ENCODE measurements around the gene FXN.
"Not testable (repeated sequence)": the region's sequence is repeated elsewhere in the genome, so short reads cannot be mapped to it uniquely, and the experiment has no call there.

The FXN gene

GRCh38 chr9:69040646-69041045, 5.1 kb downstream of the FXN start:
- H3K9me3 ChIP-seq (ENCODE audit: control insufficient read depth in 5 of 5, low read length in 5 of 5), result no peaks in the 10 kb centered on the region
- H3K4me1 ChIP-seq (ENCODE audit: control insufficient read depth in 5 of 5, insufficient read depth in 5 of 5, low read length in 5 of 5), result peaks cover 4 to 20% (median 12%) of the 10 kb centered on the region in 5 donors
- no peak overlapping the region for H3K27ac ChIP-seq (ENCODE audit: low read depth, low read length)
- no peaks in the 10 kb centered on the region for H3K36me3 ChIP-seq (ENCODE audit: control insufficient read depth in 5 of 5, insufficient read depth in 5 of 5, low read length in 5 of 5)
- H3K9ac ChIP-seq (ENCODE audit: low read length in 5 of 5), result no peak overlapping the region
- H3K4me3 ChIP-seq (ENCODE audit: low read depth in 1 of 5, low read length in 5 of 5), result no peak overlapping the region
- H3K27me3 ChIP-seq (ENCODE audit: control insufficient read depth in 5 of 5, insufficient read depth in 4 of 5, low read length in 5 of 5), result no peaks in the 10 kb centered on the region

DNA sequence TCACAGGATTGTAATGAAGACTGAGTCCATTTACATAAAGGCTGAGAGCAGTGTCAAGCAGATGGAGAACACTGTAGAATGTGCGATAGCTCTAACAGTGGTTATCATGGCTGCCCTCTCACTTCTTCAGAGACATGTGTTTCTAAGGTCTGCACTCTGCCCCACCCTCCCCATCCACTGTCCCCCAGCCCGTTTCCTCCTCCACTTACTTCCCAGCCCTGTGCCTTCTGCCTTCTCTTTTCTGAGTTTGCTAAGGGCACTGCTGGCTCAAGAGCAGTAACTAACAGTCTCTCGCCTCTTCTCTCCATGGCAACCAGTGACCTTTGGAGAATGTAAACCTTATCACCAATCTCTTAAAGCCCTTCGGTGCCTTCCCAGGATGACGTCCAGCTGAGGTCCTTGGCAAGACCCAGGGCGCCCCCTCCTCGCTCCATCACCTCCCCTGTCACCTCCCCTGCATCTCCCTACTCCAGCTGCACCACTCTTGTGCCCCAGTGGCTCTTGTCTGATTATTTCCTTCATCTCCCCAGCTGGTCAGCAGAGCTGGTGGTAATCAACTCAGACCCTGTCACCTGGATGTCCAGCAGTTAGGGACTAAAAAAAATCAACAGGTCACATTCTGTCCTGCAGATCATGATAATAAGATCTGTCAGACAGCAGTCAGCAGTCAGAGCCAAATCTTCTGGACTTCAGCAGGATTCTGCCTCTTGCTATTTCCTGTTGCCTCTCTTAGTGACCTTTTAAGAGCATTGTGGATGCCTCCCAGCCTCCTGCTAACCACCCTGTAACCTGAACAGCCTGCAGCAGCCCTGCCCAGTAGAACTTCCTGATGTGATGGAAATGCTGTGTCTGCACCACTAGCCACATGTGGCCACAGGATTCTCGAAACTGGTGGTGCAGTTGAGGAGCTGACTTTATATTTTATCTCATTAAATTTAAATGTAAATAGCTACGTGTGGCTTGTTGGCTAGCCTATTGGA, 9.0 kb downstream of the FXN start:
- Histone ChIP-seq H3K4me1 (ENCODE audit: control insufficient read depth in 5 of 5, insufficient read depth in 5 of 5, low read length in 5 of 5) (peaks cover 2 to 21% (median 14%) of the 10 kb centered on the region in 5 donors), H3K27ac (ENCODE audit: low read depth, low read length) (no peak overlapping the region), H3K9ac (ENCODE audit: low read length in 5 of 5) (no peak overlapping the region)

DNA sequence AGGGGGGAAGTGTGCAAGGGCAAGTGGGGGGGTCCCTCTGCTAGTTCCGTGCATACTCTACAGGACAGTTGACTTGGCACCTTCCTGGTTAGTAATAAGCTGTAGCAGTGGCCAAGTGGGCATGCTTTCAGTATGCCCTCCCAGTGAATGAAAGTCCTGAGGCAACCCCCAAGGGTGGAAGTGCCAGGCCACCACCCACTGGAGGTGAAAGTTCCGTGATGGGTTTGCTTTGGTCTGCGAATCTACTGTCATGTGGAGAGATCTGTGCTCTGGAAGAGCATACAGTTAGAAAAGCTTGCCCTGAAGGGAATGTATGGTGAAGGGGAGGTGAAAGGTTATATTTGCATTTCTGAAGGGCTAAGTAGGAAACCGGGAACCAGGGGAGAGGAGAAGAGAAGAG, 10.3 kb downstream of the FXN start:
- Histone ChIP-seq H3K9me3 (ENCODE audit: control insufficient read depth in 5 of 5, low read length in 5 of 5) (no peaks in the 10 kb centered on the region), H3K4me1 (ENCODE audit: control insufficient read depth in 5 of 5, insufficient read depth in 5 of 5, low read length in 5 of 5) (peaks cover 2 to 21% (median 14%) of the 10 kb centered on the region in 5 donors), H3K9ac (ENCODE audit: low read length in 5 of 5) (peak overlapping the region in 1 of 5 donors; percentile 47), H3K36me3 (ENCODE audit: control insufficient read depth in 5 of 5, insufficient read depth in 5 of 5, low read length in 5 of 5) (peaks cover 8 to 28% (median 19%) of the 10 kb centered on the region in 5 donors), H3K4me3 (ENCODE audit: low read depth in 1 of 5, low read length in 5 of 5) (no peak overlapping the region), H3K27ac (ENCODE audit: low read depth, low read length) (no peak overlapping the region), H3K27me3 (ENCODE audit: control insufficient read depth in 5 of 5, insufficient read depth in 4 of 5, low read length in 5 of 5) (no peaks in the 10 kb centered on the region)

More for the DNA sequence above, 9.0 kb downstream of the FXN start:
- no peak overlapping the region for H3K4me3 ChIP-seq (ENCODE audit: low read depth in 1 of 5, low read length in 5 of 5)
- peaks cover 1 to 28% (median 15%) of the 10 kb centered on the region in 5 donors for H3K36me3 ChIP-seq (ENCODE audit: control insufficient read depth in 5 of 5, insufficient read depth in 5 of 5, low read length in 5 of 5)
- no peaks in the 10 kb centered on the region for H3K27me3 ChIP-seq (ENCODE audit: control insufficient read depth in 5 of 5, insufficient read depth in 4 of 5, low read length in 5 of 5)
- H3K9me3 ChIP-seq (ENCODE audit: control insufficient read depth in 5 of 5, low read length in 5 of 5), result no peaks in the 10 kb centered on the region

DNA sequence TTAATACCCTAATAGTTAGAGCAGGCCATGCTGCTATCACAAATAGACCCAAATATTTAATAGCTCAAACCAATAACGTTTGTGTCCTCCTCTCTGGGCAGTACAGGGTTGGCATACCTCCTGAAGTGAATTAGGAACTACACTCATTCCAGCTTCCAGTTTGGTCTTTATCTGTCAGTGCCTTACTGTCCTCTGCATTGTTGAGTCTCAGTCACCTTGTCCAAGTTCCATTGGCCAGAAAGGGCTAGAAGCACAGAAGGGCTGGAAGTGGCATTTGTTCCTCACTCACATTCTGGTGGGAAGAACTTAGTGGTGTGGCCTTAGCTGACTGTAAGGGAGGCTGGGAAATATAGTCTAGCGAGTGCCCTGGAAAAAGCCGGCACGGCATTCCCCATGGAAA, 11.2 kb downstream of the FXN start:
- Histone ChIP-seq H3K9ac (ENCODE audit: low read length in 5 of 5) (no peak overlapping the region), H3K9me3 (ENCODE audit: control insufficient read depth in 5 of 5, low read length in 5 of 5) (no peaks in the 10 kb centered on the region), H3K4me3 (ENCODE audit: low read depth in 1 of 5, low read length in 5 of 5) (no peak overlapping the region), H3K36me3 (ENCODE audit: control insufficient read depth in 5 of 5, insufficient read depth in 5 of 5, low read length in 5 of 5) (peaks cover 8 to 28% (median 21%) of the 10 kb centered on the region in 5 donors), H3K4me1 (ENCODE audit: control insufficient read depth in 5 of 5, insufficient read depth in 5 of 5, low read length in 5 of 5) (peaks cover 2 to 21% (median 14%) of the 10 kb centered on the region in 5 donors), H3K27me3 (ENCODE audit: control insufficient read depth in 5 of 5, insufficient read depth in 4 of 5, low read length in 5 of 5) (no peaks in the 10 kb centered on the region), H3K27ac (ENCODE audit: low read depth, low read length) (no peak overlapping the region)

GRCh38 chr9:69047371-69047770, 11.8 kb downstream of the FXN start:
- no peak overlapping the region for H3K4me3 ChIP-seq (ENCODE audit: low read depth in 1 of 5, low read length in 5 of 5)
- H3K4me1 ChIP-seq (ENCODE audit: control insufficient read depth in 5 of 5, insufficient read depth in 5 of 5, low read length in 5 of 5), result peaks cover 2 to 21% (median 14%) of the 10 kb centered on the region in 5 donors
- no peaks in the 10 kb centered on the region for H3K9me3 ChIP-seq (ENCODE audit: control insufficient read depth in 5 of 5, low read length in 5 of 5)
- no peaks in the 10 kb centered on the region for H3K27me3 ChIP-seq (ENCODE audit: control insufficient read depth in 5 of 5, insufficient read depth in 4 of 5, low read length in 5 of 5)
- H3K27ac ChIP-seq (ENCODE audit: low read depth, low read length), result no peak overlapping the region
- no peak overlapping the region for H3K9ac ChIP-seq (ENCODE audit: low read length in 5 of 5)
- H3K36me3 ChIP-seq (ENCODE audit: control insufficient read depth in 5 of 5, insufficient read depth in 5 of 5, low read length in 5 of 5), result peaks cover 8 to 28% (median 21%) of the 10 kb centered on the region in 5 donors

DNA sequence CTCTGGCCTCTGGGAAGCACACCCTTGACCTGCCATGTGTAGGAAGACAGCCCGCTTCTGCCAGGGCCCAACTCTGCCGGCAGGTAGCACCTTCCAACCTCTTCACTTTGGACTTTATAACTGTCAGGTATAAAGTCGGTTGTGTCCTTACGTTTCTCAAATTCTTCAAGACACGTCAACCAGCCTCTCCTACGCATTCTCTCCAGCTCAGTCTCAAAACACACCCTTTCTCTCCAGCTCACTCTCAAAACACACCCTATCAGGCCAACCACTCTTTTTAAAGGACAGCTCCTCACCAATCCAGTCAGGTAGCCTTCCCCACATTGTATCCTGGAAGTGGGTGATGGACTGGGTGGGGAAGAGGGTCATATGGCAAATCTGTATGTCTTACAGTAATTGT, 13.5 kb downstream of the FXN start:
- peaks cover 8 to 32% (median 21%) of the 10 kb centered on the region in 5 donors for H3K36me3 ChIP-seq (ENCODE audit: control insufficient read depth in 5 of 5, insufficient read depth in 5 of 5, low read length in 5 of 5)
- no peaks in the 10 kb centered on the region for H3K27me3 ChIP-seq (ENCODE audit: control insufficient read depth in 5 of 5, insufficient read depth in 4 of 5, low read length in 5 of 5)
- H3K9me3 ChIP-seq (ENCODE audit: control insufficient read depth in 5 of 5, low read length in 5 of 5), result no peaks in the 10 kb centered on the region
- no peak overlapping the region for H3K27ac ChIP-seq (ENCODE audit: low read depth, low read length)
- H3K4me3 ChIP-seq (ENCODE audit: low read depth in 1 of 5, low read length in 5 of 5), result no peak overlapping the region
- H3K4me1 ChIP-seq (ENCODE audit: control insufficient read depth in 5 of 5, insufficient read depth in 5 of 5, low read length in 5 of 5), result peaks cover 2 to 21% (median 14%) of the 10 kb centered on the region in 5 donors
- no peak overlapping the region for H3K9ac ChIP-seq (ENCODE audit: low read length in 5 of 5)

GRCh38 chr9:69050936-69051335, 15.4 kb downstream of the FXN start:
- not testable (repeated sequence) for H3K9ac ChIP-seq (ENCODE audit: low read length in 5 of 5); H3K27ac ChIP-seq (ENCODE audit: low read depth, low read length); H3K9me3 ChIP-seq (ENCODE audit: control insufficient read depth in 5 of 5, low read length in 5 of 5); H3K4me3 ChIP-seq (ENCODE audit: low read depth in 1 of 5, low read length in 5 of 5); H3K27me3 ChIP-seq (ENCODE audit: control insufficient read depth in 5 of 5, insufficient read depth in 4 of 5, low read length in 5 of 5)
- Histone ChIP-seq H3K36me3 (ENCODE audit: control insufficient read depth in 5 of 5, insufficient read depth in 5 of 5, low read length in 5 of 5) (peaks cover 8 to 32% (median 21%) of the 10 kb centered on the region in 5 donors), H3K4me1 (ENCODE audit: control insufficient read depth in 5 of 5, insufficient read depth in 5 of 5, low read length in 5 of 5) (peaks cover 0 to 15% (median 7%) of the 10 kb centered on the region in 5 donors)

GRCh38 chr9:69054989-69055388, 19.4 kb downstream of the FXN start:
- Histone ChIP-seq H3K27ac (ENCODE audit: low read depth, low read length) (no peak overlapping the region), H3K27me3 (ENCODE audit: control insufficient read depth in 5 of 5, insufficient read depth in 4 of 5, low read length in 5 of 5) (no peaks in the 10 kb centered on the region), H3K4me3 (ENCODE audit: low read depth in 1 of 5, low read length in 5 of 5) (no peak overlapping the region), H3K4me1 (ENCODE audit: control insufficient read depth in 5 of 5, insufficient read depth in 5 of 5, low read length in 5 of 5) (no peaks in the 10 kb centered on the region), H3K36me3 (ENCODE audit: control insufficient read depth in 5 of 5, insufficient read depth in 5 of 5, low read length in 5 of 5) (peaks cover 3 to 16% (median 12%) of the 10 kb centered on the region in 5 donors), H3K9ac (ENCODE audit: low read length in 5 of 5) (no peak overlapping the region), H3K9me3 (ENCODE audit: control insufficient read depth in 5 of 5, low read length in 5 of 5) (no peaks in the 10 kb centered on the region)

- H3K27me3 ChIP-seq (ENCODE audit: control insufficient read depth in 5 of 5, insufficient read depth in 4 of 5, low read length in 5 of 5), result no peaks in the 10 kb centered on the region
- H3K4me3 ChIP-seq (ENCODE audit: low read depth in 1 of 5, low read length in 5 of 5), result no peak overlapping the region
- peaks cover 0 to 23% (median 14%) of the 10 kb centered on the region in 5 donors for H3K36me3 ChIP-seq (ENCODE audit: control insufficient read depth in 5 of 5, insufficient read depth in 5 of 5, low read length in 5 of 5)
- H3K9ac ChIP-seq (ENCODE audit: low read length in 5 of 5), result peak overlapping the region in 1 of 5 donors; percentile 35
- no peaks in the 10 kb centered on the region for H3K4me1 ChIP-seq (ENCODE audit: control insufficient read depth in 5 of 5, insufficient read depth in 5 of 5, low read length in 5 of 5)
- no peak overlapping the region for H3K27ac ChIP-seq (ENCODE audit: low read depth, low read length)
- no peaks in the 10 kb centered on the region for H3K9me3 ChIP-seq (ENCODE audit: control insufficient read depth in 5 of 5, low read length in 5 of 5)
Measured at GRCh38 chr9:69056191-69056815, 20.8 kb downstream of the FXN start.

- Histone ChIP-seq H3K9me3 (ENCODE audit: control insufficient read depth in 5 of 5, low read length in 5 of 5) (no peaks in the 10 kb centered on the region), H3K27me3 (ENCODE audit: control insufficient read depth in 5 of 5, insufficient read depth in 4 of 5, low read length in 5 of 5) (no peaks in the 10 kb centered on the region), H3K36me3 (ENCODE audit: control insufficient read depth in 5 of 5, insufficient read depth in 5 of 5, low read length in 5 of 5) (peaks cover 0 to 23% (median 14%) of the 10 kb centered on the region in 5 donors), H3K9ac (ENCODE audit: low read length in 5 of 5) (peak overlapping the region in 1 of 5 donors; percentile 5), H3K4me1 (ENCODE audit: control insufficient read depth in 5 of 5, insufficient read depth in 5 of 5, low read length in 5 of 5) (no peaks in the 10 kb centered on the region), H3K27ac (ENCODE audit: low read depth, low read length) (no peak overlapping the region), H3K4me3 (ENCODE audit: low read depth in 1 of 5, low read length in 5 of 5) (no peak overlapping the region)
Measured at GRCh38 chr9:69058101-69058500, 22.5 kb downstream of the FXN start.
